ENCODE data around the gene SCTR.

- TF ChIP-seq JUN (CRISPR knock-in tag; IDR thresholded peaks at IDR 0.05): no peak
- no peak for TF ChIP-seq ZNF512 (CRISPR knock-in tag; IDR thresholded peaks at IDR 0.05; ENCODE audit: borderline replicate concordance)
- no peak for TF ChIP-seq CTCF (IDR thresholded peaks at IDR 0.05)
- no peak for TF ChIP-seq CDX4 (CRISPR knock-in tag; IDR thresholded peaks at IDR 0.05; ENCODE audit: borderline replicate concordance)
Measured at GRCh38 chr2:119487434-119488244, 36.6 kb downstream of the SCTR start.
